B cell (primary cell): ENCODE data around the gene DOC2B.
"Not testable (repeated sequence)": the region's sequence is repeated elsewhere in the genome, so short reads cannot be mapped to it uniquely, and the experiment has no call there.

Experiments used
- EZH2 ChIP-seq: IDR thresholded peaks from 2 replicates; pipeline ENCODE4 v1.6.1; 2012; ENCODE audit warnings: borderline replicate concordance, low read depth, mild to moderate bottlenecking, moderate library complexity, low read length; ENCODE audit not compliant: insufficient read depth, poor library complexity, severe bottlenecking
- TF ChIP-seq, protein P1 (sequence below): fragments of 200-600 bp; IDR thresholded peaks from one replicate; pipeline ENCODE4 v1.8.0; 2022; ENCODE audit warnings: antibody characterized with exemption, mild to moderate bottlenecking

DNA sequence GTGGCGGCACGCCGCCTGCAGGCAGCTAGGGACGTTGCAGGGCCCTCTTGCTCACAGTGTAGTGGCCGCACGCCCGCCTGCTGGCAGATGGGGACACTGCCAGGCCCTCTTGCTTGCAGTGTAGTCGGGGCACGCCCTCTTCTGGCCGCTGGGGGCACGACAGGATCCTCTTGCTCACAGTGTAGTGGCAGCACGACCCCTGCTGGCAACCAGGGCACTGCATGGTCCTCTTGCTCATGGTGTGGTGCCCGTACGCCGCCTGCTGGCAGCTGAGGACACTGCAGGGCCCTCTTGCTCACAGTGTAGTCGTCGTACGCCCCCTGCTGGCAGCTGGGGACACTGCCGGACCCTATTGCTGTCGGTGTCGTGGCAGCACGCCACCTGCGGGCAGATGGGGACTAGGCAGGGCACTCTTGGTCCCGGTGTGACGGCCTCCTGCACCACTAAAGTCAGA lies 47.1 kb downstream of the DOC2B start:
- TF ChIP-seq, protein P1, sequence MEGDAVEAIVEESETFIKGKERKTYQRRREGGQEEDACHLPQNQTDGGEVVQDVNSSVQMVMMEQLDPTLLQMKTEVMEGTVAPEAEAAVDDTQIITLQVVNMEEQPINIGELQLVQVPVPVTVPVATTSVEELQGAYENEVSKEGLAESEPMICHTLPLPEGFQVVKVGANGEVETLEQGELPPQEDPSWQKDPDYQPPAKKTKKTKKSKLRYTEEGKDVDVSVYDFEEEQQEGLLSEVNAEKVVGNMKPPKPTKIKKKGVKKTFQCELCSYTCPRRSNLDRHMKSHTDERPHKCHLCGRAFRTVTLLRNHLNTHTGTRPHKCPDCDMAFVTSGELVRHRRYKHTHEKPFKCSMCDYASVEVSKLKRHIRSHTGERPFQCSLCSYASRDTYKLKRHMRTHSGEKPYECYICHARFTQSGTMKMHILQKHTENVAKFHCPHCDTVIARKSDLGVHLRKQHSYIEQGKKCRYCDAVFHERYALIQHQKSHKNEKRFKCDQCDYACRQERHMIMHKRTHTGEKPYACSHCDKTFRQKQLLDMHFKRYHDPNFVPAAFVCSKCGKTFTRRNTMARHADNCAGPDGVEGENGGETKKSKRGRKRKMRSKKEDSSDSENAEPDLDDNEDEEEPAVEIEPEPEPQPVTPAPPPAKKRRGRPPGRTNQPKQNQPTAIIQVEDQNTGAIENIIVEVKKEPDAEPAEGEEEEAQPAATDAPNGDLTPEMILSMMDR: peak; percentile 36
- not testable (repeated sequence) for TF ChIP-seq EZH2
